HG03066 (cell line): ENCODE data around the gene CTSK.
"Not testable (repeated sequence)": the region's sequence is repeated elsewhere in the genome, so short reads cannot be mapped to it uniquely, and the experiment has no call there.

Source experiments
- ATAC-seq: cut with Tn5 transposase; IDR thresholded peaks from one replicate; pipeline ENCODE4 v1.9.1; 2021; ENCODE audit warnings: low read depth; ENCODE audit not compliant: unreplicated experiment

The CTSK gene

DNA sequence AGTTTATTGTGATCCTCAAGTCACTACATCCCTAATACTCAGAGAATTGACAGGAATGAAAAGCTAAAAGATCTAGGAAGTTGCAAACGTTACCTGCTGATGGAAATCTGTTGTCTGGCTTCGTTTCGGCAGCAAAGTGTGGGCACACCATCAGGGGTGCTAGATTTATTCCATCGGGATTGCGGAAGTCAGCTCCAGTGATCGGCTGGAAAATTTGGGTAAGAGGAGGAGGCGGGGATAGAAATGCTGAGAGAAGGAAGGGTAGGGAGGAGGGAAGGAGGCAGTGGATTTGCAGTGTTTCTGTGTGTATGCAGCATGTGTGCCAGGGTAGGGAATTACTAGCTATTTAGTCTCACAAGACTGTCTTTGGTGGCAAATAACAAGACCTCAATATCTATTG lies at the start of gene CTSK:
TSS of gene CTSK (minus strand) at position 140 of the 400 bp plus-strand sequence. CDS start 1,455 bp downstream, outside the sequence.
- no peak for ATAC-seq

DNA sequence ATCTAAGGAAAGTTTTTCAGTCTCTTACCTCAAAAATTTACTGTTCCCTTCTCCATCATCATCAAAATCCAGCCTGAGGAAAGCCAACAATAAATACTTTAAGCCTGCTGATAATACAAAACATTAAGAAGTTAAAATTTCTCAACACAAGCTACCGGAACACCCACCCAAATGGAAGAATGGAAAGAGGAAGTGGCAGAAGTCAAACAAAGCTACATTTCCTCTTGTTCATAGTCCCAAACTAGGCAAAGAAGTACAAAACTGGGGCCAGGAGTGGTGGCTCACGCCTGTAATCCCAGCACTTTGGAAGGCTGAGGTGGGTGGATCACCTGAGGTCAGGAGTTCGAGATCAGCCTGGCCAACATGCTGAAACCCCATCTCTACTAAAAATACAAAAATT lies 44.7 kb upstream of the CTSK start:
- not testable (repeated sequence) for ATAC-seq

DNA sequence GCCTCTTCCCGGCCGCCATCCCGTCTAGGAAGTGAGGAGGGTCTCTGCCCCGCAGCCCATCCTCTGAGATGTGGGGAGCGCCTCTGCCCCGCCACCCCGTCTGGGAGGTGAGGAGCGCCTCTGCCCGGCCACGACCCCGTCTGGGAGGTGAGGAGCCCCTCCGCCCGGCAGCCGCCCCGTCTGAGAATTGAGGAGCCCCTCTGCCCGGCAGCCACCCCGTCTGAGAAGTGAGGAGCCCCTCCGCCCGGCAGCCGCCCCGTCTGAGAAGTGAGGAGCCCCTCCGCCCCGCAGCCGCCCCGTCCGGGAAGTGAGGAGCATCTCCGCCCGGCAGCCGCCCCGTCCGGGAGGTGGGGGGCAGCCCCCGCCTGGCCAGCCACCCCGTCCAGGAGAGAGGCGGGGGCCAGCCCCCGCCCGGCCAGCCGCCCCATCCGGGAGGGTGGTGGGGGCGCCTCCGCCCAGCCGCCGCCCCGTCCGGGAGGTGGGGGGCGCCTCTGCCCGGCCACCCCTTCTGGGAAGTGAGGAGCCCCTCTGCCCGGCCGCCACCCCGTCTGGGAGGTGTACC lies 42.8 kb upstream of the CTSK start:
- ATAC-seq: not testable (repeated sequence)

DNA sequence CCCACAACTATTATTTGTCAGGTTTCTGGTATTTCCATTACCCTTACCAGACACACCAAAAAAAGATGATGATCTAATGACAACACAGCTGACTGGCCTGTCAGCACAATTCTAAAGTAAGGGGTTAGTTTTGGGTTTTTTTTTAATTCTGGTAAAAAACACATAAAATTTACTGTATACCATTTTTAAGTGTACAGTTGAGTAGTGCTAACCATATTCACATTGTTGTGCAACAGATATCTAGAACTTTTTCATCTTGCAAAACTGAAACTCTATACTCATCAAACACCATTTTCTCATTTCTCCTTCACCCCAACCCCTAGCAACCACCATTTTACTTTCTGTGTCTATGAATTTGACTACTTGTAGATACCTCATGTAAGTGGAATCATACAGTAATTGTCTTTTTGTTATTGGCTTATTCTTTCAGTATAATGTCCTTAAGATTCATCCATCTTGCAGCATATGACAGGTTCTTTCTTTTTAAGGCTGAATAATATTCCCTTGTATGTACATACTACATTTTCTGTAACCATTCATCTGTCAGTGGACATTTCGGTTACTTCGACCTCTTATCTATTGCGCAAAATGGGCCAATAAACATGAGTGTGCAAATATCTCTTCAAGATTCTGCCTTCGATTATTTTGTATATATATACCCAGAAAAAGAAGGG lies 38.5 kb upstream of the CTSK start:
- no peak for ATAC-seq

DNA sequence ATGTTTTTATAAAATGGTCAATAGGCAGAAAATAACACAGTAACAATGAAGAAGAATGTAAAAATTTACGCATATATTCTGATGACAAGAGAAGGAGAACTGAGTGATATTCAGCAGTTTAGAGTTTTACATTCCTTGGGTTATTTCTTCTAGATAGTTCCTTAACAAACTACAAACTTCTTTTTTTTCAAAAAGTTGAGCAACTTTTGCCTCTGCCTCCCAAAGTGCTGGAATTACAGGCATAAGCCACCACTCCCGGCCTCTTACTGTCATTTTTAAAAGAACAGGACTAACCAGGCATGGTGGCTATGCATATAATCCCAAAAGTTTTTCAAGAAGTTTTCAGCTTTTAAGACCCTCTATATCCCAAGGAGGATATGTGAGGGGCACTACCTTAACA lies 35.4 kb upstream of the CTSK start:
- ATAC-seq: no peak

DNA sequence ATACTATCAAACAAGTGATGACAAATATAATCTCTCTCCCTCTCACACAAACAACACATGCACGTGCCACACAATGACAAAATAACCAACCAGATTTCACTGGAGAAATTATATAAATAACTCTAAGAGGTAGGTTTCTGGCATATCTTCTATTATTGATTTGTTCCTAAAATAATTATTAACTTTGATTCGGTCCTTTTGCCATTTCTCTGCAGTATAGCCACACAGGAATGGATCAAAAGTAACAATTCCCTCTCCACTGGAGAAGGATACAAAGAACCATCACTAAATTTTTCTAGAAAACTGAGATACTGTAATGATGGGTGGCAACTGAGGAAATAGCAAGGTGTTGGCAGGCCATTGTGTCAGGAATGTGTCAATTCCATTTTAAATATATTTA lies 34.9 kb upstream of the CTSK start:
- ATAC-seq: no peak

DNA sequence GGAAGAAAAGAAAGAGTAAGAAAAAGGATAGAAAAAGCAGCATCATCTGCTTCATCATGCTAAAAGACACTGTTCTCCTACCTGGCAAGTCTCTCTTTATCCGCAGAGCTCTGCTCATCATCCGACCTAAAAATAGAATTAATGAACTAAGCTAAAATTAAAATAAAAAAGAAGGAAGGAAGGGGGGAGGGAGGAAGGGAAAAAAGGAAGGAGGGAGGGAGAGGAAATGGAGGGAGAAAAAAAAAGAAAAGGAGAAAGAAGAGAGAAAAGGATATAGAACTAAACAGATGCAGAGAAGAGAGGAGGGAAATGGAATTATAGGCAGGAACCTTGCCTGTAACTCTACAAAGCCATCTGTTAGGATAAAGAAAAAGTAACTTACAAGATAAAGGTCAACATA lies 34.3 kb upstream of the CTSK start:
- ATAC-seq: no peak

DNA sequence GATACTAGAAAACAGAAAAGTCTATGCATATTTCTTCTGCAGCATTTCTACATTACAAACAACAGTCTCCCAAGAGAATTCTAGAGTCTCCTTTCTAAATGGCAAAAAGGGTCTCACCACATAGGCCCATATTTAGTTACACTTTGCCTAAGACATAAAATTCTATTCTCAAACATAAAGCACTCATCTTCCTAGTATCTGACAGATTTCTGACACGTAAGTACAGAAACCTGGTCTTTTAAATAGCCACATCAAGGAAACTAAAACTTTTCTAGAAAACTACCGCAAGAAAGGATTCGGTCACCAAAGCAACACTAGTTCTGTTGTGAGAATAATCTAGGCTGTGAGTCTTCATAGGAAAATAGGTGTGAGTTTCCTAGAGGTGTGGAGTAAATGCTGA lies 33.6 kb upstream of the CTSK start:
- no peak for ATAC-seq

DNA sequence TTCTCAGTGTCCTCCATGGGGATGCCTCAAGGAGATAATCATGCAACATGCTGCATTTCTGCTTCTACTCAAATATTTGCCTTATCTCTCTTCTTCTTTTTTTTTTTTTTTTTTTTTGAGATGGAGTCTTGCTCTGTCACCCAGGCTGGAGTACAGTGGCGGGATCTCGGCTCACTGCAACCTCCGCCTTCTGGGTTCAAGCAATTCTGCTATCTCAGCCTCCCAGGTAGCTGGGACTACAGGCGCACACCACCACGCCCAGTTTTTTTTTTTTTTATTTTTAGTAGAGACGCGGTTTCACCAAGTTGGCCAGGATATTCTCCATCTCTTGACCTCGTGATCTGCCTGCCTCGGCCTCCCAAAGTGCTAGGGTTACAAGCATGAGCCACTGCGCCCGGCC lies 32.8 kb upstream of the CTSK start:
- ATAC-seq: not testable (repeated sequence)

DNA sequence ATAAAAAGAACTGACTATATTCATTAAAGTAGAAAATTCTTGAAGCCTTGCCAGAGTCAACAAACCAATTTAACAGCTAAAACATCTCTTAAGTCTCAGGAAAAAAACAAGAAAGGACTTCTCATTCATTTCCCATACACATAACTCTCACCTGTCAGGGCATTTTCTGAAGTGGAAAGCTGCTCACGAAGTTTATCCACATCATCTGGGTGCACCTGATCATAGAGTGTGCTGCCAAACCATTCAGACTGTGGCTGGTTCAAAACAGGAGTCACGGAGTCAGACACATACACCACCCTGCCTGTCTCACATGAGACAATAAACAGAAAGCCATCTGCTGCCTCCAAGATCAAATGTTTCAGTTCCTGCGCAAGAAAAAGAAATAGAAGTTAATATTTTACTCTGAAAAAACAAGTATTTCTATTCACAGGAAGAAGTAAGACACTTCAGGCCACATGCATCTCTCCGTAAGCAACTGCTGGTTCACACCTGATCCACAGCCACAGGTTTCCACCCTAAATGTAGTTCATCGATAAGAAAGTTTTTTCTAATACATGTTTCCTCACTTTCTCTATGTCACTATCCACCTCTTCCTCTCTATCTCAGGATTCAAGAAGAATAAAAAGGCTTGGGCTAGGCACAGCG lies 28.2 kb upstream of the CTSK start:
- ATAC-seq: peak; percentile 68

DNA sequence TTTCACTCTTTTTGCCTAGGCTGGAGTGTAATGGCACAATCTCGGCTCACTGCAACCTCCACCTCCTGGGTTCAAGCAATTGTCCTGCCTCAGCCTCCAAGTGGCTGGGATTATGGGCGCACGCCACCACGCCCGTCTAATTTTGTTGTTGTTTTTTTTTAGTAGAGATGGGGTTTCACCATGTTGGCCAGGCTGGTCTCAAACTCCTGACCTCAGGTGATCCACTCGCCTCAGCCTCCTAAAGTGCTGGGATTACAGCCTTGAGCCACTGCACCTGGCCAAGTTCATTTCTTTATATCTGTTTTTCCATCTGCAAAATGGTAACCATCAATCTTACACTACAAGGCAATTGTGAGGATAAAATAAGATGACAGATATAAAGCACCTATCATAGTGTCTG lies 25.9 kb upstream of the CTSK start:
- ATAC-seq: not testable (repeated sequence)

DNA sequence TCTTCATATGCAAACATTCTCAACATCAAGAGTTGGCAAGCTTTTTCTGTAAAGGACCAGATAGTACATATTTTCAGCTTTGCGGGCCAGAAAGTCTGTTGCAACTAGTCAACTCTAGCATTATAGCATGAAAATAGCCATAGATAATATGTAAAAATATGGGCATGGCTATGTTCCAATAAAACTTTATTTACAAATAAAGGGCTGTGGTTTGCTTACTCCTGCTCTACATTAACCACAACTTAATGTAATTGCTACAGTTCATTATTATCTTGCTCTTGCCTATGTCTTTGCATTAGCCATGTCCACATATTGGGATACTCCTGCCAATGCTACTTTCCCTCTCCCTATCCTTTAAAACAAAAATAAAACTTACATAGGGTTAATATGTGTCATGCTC lies 24.5 kb upstream of the CTSK start:
- no peak for ATAC-seq

DNA sequence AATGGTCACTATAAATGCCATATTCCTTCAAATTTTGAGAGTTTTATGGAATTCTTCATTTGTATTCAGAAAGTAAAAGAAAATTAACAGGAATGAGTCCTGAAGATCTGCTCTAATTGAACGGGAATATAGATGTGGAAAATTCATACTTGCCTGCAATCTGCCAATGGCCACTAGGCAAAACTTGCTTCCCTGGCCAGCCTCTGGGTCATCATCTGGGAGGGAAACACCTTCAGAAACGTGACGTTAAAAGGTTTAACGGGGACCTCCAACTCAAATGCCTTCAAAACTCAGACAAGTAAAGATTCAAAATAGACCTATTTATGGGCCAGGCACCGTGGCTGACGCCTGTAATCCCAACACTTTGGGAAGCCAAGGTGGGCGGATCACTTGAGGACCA lies 21.7 kb upstream of the CTSK start:
- no peak for ATAC-seq

DNA sequence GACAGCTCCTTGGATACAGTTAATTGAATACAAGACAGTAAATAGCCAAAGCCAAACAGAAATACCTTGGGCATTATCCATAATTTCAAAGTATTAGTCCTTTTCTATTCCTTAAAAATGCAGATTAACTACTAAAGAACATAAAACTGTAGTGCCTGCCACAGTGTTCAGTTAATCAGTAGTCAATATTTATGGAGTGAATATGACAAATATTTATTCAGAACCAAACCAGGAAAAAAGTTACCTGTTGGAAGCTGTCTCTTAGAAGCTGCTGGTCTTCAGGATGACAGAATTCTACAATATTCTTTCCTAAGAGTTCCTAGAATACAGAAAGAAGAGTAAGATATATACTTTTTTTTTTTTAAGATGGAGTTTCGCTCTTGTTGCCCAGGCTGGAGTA lies 18.2 kb upstream of the CTSK start:
- ATAC-seq: no peak

DNA sequence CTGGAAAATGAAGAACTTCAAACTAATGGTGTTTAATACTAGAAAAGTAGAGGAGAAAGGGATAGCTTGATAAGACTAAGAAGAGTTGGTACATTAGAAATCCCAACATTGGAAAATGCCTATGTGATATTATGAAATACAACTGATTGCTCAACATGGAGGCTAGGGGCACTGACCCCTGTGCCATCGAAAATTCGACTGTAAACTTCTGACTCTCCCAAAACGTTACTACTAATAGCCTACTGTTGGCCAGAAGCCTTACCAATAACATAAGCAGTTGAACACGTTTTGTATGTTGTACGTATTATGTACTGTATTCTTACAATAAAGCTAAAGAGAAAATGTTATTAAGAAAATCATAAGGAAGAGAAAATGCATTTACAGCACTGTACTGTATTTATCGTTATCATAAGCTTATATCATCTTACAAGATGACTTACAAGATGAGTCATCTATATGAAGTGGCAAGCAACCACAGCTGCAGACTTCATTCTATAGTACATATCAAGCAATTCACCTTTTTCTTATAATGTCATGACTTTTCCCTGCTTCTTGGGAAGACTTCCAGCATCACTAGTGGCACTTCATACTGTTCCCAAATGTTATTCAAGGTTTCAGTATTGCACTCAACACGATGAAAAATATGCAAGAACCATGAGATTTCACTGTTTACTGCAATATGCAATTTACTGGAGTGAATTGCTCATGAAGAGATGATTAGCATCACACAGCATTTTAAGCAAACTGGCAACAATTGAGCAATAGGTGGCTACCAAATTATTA lies 12.9 kb upstream of the CTSK start:
- ATAC-seq: no peak

DNA sequence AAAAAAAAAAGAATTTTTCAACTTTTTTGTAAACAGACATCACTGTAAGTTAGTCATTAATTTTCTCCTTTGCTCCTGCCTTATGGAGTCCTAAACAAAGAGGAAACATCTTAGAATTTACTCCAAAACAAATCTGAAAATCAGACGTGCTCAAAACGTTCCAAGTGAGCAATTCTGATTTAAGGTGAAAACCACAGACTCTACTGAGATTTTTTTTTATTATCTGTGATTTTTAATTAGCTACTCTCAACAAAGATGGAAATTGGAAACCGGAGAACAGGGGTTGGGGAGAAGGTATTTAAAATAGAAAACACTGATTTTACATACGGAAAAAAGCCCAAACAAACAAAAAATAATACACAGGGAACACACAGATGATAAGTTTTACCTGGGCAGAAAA lies 7.8 kb upstream of the CTSK start:
- no peak for ATAC-seq

DNA sequence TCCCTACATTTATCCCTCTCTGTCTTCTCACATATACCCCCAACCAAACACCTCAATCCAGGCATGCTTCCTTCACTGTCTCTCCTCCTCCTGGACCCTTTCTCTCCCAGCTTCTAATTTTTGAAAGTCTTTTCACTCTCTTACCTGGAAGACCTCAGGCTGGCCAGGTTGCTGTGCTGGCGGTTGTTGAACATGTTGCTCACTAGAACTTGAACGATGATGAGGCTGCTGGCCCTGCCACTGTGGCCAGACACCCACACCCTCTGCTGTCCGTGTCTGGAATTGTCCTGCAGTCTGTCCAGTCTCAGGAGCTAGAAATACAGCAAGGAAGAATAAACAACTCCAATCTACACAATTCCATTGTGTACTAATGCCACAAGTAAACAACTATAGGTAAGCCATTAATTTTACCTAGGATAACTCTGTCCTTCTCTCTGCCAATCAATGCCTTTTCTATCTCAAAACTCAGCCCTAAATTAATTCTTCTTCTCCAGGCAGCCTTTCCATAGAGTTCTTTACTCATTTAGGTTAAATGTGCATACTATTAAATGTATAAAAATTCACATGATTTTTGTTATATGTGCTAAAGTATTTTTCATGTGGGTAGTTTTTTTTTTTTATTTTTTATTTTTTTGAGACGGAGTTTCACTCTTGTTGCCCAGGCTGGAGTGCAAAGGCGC lies 5.1 kb upstream of the CTSK start:
- no peak for ATAC-seq

DNA sequence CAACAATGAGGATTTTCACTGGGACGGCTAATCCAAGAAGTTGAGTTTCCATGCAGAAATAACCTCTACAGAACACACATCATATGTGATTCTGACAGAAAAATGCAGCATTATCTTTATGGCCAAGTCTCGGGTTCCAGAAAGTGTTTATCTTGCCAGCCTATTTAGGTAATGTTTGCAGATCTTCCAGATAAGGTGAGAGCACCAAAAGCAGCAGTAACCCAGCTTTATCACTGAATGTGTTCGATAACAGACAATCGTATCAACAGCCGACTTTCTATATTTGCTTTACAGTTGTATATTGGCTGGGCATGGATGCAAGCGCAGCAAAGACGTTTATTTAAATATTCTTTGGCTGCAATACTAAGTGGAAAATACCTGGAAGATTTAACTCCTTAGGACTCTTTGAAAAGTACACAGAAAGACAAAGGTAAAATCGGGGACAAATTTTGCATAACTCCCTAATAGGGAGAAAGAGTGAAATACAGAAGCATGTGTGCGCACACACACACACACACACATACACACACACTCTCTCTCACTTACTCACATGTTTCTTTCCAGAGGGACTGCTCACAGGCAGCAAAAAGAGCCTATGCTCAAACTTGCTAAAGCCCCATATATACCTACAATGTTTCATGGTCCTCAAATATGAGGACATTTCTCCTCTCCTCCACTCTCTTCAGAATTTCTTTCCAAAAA lies 3.0 kb upstream of the CTSK start:
- no peak for ATAC-seq

DNA sequence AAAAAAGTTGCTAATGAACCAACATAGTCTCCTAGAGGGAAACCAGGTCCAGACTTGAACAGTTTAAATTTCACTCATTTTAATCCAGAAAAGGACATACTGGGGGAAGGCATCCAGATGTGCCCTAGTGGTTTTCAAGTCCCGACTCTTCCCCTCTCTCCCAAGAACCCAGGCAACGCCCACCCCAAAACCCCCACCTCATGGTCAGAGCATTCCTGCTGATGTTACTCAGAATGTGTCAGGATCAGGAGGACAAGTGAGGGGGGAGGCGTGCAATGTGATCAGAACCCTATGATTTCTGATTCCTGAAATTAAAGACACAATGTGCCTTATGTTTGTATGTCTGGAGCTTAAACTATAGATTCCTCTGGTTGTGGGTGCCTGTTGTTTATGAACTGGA lies 1.6 kb upstream of the CTSK start:
- ATAC-seq: no peak

DNA sequence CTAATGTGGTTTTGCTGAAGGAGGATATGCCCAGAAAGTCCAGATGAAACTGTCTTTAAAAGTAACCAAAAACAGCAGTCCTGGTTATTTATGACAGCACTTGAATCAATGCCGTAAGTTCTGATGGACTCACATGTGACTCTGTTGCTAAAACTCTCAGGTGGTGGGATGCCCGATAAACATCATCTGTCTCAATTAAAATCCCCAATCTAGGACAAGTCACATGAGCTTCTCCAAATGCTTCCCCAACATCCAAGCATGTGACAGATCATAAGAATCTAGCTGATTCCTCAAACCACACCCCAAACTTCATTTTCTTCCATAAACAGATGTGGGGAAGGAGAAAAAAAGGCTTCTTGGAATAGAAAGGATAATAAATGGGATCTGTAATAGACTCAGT lies 786 bp upstream of the CTSK start:
- ATAC-seq: no peak
